Endothelial cell of umbilical vein (primary cell): ENCODE measurements around the gene GLTP. TPM values are rescaled to one million over a fixed set of nuclear protein-coding genes. Genes with fewer than 3 reads are reported as not detected.
A peak's percentile ranks its signal among the peaks of the same experiment; 100 is the strongest.

ENCODE experiments used
- BruUV-seq: library from RNA; stranded (reverse); fragments of 400-500 nt; replicated peaks from 2 replicates; lab custom pipeline; 2021; lab: Mats Ljungman, UMichigan
- CTCF ChIA-PET: fragments of 300-600, 350-600 bp; sonication (Branson Sonifier 250); formaldehyde crosslinking; loops from one replicate; lab custom pipeline; 2021; ENCODE audit warnings: antibody characterized with exemption, inconsistent platforms; lab: Charles Lee
- POLR2A ChIA-PET: fragments of 300-600, 350-600 bp; sonication (Branson Sonifier 250); formaldehyde crosslinking; loops from one replicate; lab custom pipeline; 2021; ENCODE audit warnings: antibody characterized with exemption, inconsistent platforms; lab: Charles Lee
- DNase-seq: peaks from one replicate; pipeline ENCODE4 v3.0.0-alpha.2; 2011; ENCODE audit warnings: low read depth, low spot score
- FAIRE-seq: peaks from 2 replicates; lab custom pipeline; 2011; peaks lifted over from hg19 to GRCh38; lab: Jason Lieb, UNC
- H2AFZ ChIP-seq: 2 replicates; pipeline ENCODE4 v1.6.0; 2012; ENCODE audit warnings: low read depth, low read length, control low read depth, inconsistent platforms
- H3K27ac ChIP-seq: 2 replicates; pipeline ENCODE4 v1.5.1; 2011; ENCODE audit warnings: low read depth, mild to moderate bottlenecking, control low read depth, low read length, moderate library complexity; ENCODE audit not compliant: insufficient read depth
- H3K27me3 ChIP-seq, 2 experiments: 2 replicates each; pipeline versions ENCODE4 v1.6.0 to v1.6.1; 2011; ENCODE audit warnings: low read length in 2 of 2, mixed read lengths in 1 of 2; ENCODE audit not compliant: control insufficient read depth in 2 of 2, insufficient read depth in 2 of 2
- H3K36me3 ChIP-seq, 2 experiments: 2 replicates in 1 of 2; 3 replicates in 1 of 2; pipeline ENCODE4 v1.5.1; 2011; ENCODE audit warnings: low read length in 2 of 2, mild to moderate bottlenecking in 1 of 2, moderate library complexity in 1 of 2; ENCODE audit not compliant: control insufficient read depth in 2 of 2, insufficient read depth in 2 of 2; ENCODE audit errors: extremely low read depth in 1 of 2
- H3K4me1 ChIP-seq: 3 replicates; pipeline ENCODE4 v1.5.1; 2011; ENCODE audit warnings: mild to moderate bottlenecking, low read length; ENCODE audit not compliant: control insufficient read depth, insufficient read depth; ENCODE audit errors: extremely low read depth
- H3K4me2 ChIP-seq: 2 replicates; pipeline ENCODE4 v1.6.1; 2011; ENCODE audit warnings: low read length, control low read depth, mixed read lengths; ENCODE audit not compliant: insufficient read depth
- H3K4me3 ChIP-seq, 3 experiments: fragments of 200-600 bp in 1 of 3; sonication (generic), shearing (Covaris generic) in 1 of 3; replicated peaks in 1 of 3; 2 replicates each; pipeline ENCODE4 v1.5.1; 2011 to 2016; ENCODE audit warnings: control low read depth in 3 of 3, low read length in 3 of 3, mild to moderate bottlenecking in 2 of 3, inconsistent platforms in 1 of 3, low read depth in 1 of 3, moderate library complexity in 1 of 3; ENCODE audit not compliant: insufficient read depth in 1 of 3
- H3K79me2 ChIP-seq: 2 replicates; pipeline ENCODE4 v1.6.0; 2012; ENCODE audit warnings: low read length, inconsistent platforms; ENCODE audit not compliant: control insufficient read depth, insufficient read depth
- H3K9ac ChIP-seq: replicated peaks from 2 replicates; pipeline ENCODE3; 2011; ENCODE audit warnings: low read length, control low read depth; ENCODE audit not compliant: insufficient read depth; ENCODE audit errors: extremely low read depth
- H3K9me1 ChIP-seq: replicated peaks from 3 replicates; pipeline ENCODE4 v1.6.0; 2011; ENCODE audit warnings: mild to moderate bottlenecking, low read length; ENCODE audit not compliant: control insufficient read depth, insufficient read depth; ENCODE audit errors: extremely low read depth
- H3K9me3 ChIP-seq: replicated peaks from 2 replicates; pipeline ENCODE4 v1.5.1; 2012; ENCODE audit warnings: low read length, inconsistent platforms; ENCODE audit not compliant: control insufficient read depth, insufficient read depth
- H4K20me1 ChIP-seq: replicated peaks from 2 replicates; pipeline ENCODE3; 2011; ENCODE audit warnings: mild to moderate bottlenecking, low read length; ENCODE audit not compliant: control insufficient read depth, insufficient read depth; ENCODE audit errors: extremely low read depth
- EZH2 ChIP-seq: IDR thresholded peaks from 2 replicates; pipeline ENCODE4 v1.6.1; 2012; ENCODE audit warnings: borderline replicate concordance, low read depth, mild to moderate bottlenecking, moderate library complexity, low read length, inconsistent platforms; ENCODE audit not compliant: severe bottlenecking
- FOS ChIP-seq: IDR thresholded peaks from 2 replicates; pipeline ENCODE4 v1.6.1; 2011; ENCODE audit warnings: mild to moderate bottlenecking, low read length, moderate library complexity, borderline replicate concordance; ENCODE audit not compliant: insufficient read depth
- GATA2 ChIP-seq: IDR thresholded peaks from 2 replicates; pipeline ENCODE4 v1.7.0; 2011; ENCODE audit warnings: low read depth, mild to moderate bottlenecking, moderate library complexity, mixed read lengths, low read length; ENCODE audit not compliant: insufficient read length, insufficient read depth
- JUN ChIP-seq: IDR thresholded peaks from 2 replicates; pipeline ENCODE4 v1.6.1; 2011; ENCODE audit warnings: borderline replicate concordance, low read depth; ENCODE audit not compliant: insufficient read length, insufficient read depth
- MYC ChIP-seq: IDR thresholded peaks from one replicate; pipeline ENCODE4 v1.6.1; 2011; ENCODE audit warnings: mild to moderate bottlenecking, low read depth, low read length
- POLR2A ChIP-seq: IDR thresholded peaks from 2 replicates; pipeline ENCODE4 v1.6.1; 2012; ENCODE audit warnings: low read depth, mild to moderate bottlenecking, control low read depth, low read length
- POLR2AphosphoS5 ChIP-seq: IDR thresholded peaks from 2 replicates; pipeline ENCODE4 v1.6.1; 2012; ENCODE audit warnings: low read depth, mild to moderate bottlenecking, control low read depth, low read length, moderate library complexity; ENCODE audit not compliant: insufficient read depth
- dilution Hi-C: fragments of 300-500 bp; cut with MboI; formaldehyde crosslinking; loops from one replicate; pipeline ENCODE4 v1.15.0; 2019; ENCODE audit warnings: low sequenced_read_pairs; ENCODE audit not compliant: extremely low pct_ligation_motif_present
- intact Hi-C: fragments of 100-400 bp; cut with micrococcal nuclease; formaldehyde crosslinking; loops from one replicate; pipeline ENCODE4 v1.10.0; 2022
- polyA plus RNA-seq, 4 experiments: library from polyadenylated mRNA; depleted of rRNA in 3 of 4; stranded (reverse) in 3 of 4; unstranded in 1 of 4; fragments of >200 nt; gene quantifications; 2 replicates each; pipeline versions ENCODE4 v1.2.1 to v1.2.3, GENCODE V29; 2011 to 2012; ENCODE audit warnings: missing spikeins in 1 of 4
- total RNA-seq: library from RNA; stranded (reverse); gene quantifications from 2 replicates; pipeline ENCODE4 v1.2.3, GENCODE V29; 2021
- TF ChIP-seq, protein P1 (sequence below), 2 donors: IDR thresholded peaks; 1 replicate in 1 of 2; 2 replicates in 1 of 2; pipeline ENCODE4 v1.5.1; 2011; ENCODE audit warnings: low read length in 2 of 2, mild to moderate bottlenecking in 2 of 2, moderate library complexity in 2 of 2, control low read depth in 1 of 2, inconsistent platforms in 1 of 2, low read depth in 1 of 2; ENCODE audit not compliant: insufficient read depth in 1 of 2; ENCODE audit errors: extremely low read depth in 1 of 2
- TF ChIP-seq, protein P2 (sequence below): IDR thresholded peaks from 2 replicates; pipeline ENCODE4 v1.6.1; 2011; ENCODE audit not compliant: insufficient read depth, insufficient read length

GLTP gene
- total and polyA plus RNA-seq, 2 donors (not counting 3 experiments of a cell fraction or from before 2014, with no cell fraction given): 21.5 to 46.6 TPM

DNA sequence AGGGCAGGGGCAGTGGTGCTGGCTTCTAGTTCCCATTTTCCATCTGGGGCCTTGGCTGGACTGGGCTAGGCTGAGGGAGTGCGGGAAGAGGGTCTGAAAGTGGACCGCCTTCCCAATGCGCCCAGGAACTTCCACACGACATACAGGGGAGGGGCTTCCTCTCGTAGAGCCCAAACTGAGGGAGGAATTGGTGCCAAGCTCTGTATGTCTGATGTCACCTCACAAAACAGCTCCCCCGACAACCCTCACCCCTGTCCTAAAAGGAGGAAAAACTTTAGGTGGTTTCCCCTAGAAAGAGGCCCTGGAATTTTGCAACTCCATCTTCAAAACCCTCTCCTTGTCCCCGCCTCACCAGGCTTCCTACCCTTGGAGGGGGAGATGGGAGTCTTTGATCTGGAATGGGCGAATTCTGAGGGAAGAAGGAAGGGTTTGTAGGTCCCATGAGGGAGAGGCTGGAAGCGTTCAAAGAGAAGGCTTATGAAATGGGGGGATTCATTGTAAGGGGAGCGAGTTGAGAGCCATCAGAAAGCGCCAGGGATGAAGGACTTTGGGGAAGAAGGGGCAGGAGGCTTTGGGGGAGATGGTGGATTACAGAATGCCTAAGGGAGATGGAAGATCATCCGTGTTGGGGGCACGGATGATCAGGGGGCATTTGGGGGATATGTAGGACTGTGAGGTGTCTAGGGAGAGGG, 844 bp downstream of the GLTP start:
- POLR2A ChIA-PET: no interaction called here

GRCh38 chr12:109878749-109879148, 1.6 kb downstream of the GLTP start:
- peaks cover 17% of the 10 kb centered on the region for H3K4me1 ChIP-seq
- no peaks in the 10 kb centered on the region for H3K9me1 ChIP-seq
- no peak overlapping the region for H2AFZ ChIP-seq
- no peaks in the 10 kb centered on the region for H3K27me3 ChIP-seq
- no peaks in the 10 kb centered on the region for H4K20me1 ChIP-seq
- FAIRE-seq: no peak
- no peaks in the 10 kb centered on the region for H3K36me3 ChIP-seq
- dilution Hi-C loops (no loop called here), intact Hi-C loops (no loop called here)
- no peaks in the 10 kb centered on the region for H3K9me3 ChIP-seq
- no TSS peak for BruUV-seq
- TF ChIP-seq MYC: no peak
- TF ChIP-seq GATA2: no peak
- TF ChIP-seq, protein P1, sequence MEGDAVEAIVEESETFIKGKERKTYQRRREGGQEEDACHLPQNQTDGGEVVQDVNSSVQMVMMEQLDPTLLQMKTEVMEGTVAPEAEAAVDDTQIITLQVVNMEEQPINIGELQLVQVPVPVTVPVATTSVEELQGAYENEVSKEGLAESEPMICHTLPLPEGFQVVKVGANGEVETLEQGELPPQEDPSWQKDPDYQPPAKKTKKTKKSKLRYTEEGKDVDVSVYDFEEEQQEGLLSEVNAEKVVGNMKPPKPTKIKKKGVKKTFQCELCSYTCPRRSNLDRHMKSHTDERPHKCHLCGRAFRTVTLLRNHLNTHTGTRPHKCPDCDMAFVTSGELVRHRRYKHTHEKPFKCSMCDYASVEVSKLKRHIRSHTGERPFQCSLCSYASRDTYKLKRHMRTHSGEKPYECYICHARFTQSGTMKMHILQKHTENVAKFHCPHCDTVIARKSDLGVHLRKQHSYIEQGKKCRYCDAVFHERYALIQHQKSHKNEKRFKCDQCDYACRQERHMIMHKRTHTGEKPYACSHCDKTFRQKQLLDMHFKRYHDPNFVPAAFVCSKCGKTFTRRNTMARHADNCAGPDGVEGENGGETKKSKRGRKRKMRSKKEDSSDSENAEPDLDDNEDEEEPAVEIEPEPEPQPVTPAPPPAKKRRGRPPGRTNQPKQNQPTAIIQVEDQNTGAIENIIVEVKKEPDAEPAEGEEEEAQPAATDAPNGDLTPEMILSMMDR (IDR thresholded peaks at IDR 0.05; ENCODE audit: extremely low read depth in 1 of 2, insufficient read depth in 1 of 2, low read depth in 1 of 2, low read length in 2 of 2): no peak
- no peak for TF ChIP-seq JUN
- no peak for TF ChIP-seq EZH2
- TF ChIP-seq POLR2A: no peak
- no peak for TF ChIP-seq FOS
- no peak for TF ChIP-seq POLR2AphosphoS5
- TF ChIP-seq, protein P2, sequence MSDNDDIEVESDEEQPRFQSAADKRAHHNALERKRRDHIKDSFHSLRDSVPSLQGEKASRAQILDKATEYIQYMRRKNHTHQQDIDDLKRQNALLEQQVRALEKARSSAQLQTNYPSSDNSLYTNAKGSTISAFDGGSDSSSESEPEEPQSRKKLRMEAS: no peak
- no peak overlapping the region for H3K27ac ChIP-seq
- ChIA-PET POLR2A (no interaction called here), CTCF (interaction anchor here (1.0 to 3.8 kb wide), 2 partner anchors 25 to 73 kb away, joined by 3 to 27 read pairs; no protein-coding TSS in a partner anchor)
- peaks cover 30% of the 10 kb centered on the region for H3K79me2 ChIP-seq
- H3K9ac ChIP-seq: no peak overlapping the region
- H3K4me2 ChIP-seq: peak overlapping the region; percentile 47
- peak overlapping the region in 2 of 3 experiments; percentile 61 to 76 for H3K4me3 ChIP-seq
- no peak for DNase-seq

More for the DNA sequence above, 844 bp downstream of the GLTP start:
- H3K9me3 ChIP-seq: no peaks in the 10 kb centered on the region
- H3K79me2 ChIP-seq: peaks cover 27% of the 10 kb centered on the region
- DNase-seq (peak; percentile 33), FAIRE-seq (peak; percentile 58)
- no peaks in the 10 kb centered on the region for H3K9me1 ChIP-seq
- intact Hi-C loops: loop anchor here (1.0 to 2.0 kb wide), 5 partner anchors 9 to 361 kb away; partner anchors contain the start of gene TCHP
- no peaks in the 10 kb centered on the region for H4K20me1 ChIP-seq
- BruUV-seq: TSS peak; percentile 39
- no peaks in the 10 kb centered on the region for H3K36me3 ChIP-seq
- peak overlapping the region; percentile 69 for H3K9ac ChIP-seq
- TF ChIP-seq JUN (no peak), MYC (no peak), GATA2 (no peak), POLR2AphosphoS5 (no peak), POLR2A (no peak), EZH2 (no peak)
- TF ChIP-seq, protein P2: no peak
- peak overlapping the region; percentile 71 for H2AFZ ChIP-seq
- H3K27ac ChIP-seq: peak overlapping the region; percentile 40
- CTCF ChIA-PET: interaction anchor here (1.0 to 3.8 kb wide), 2 partner anchors 26 to 74 kb away, joined by 3 to 27 read pairs; no protein-coding TSS in a partner anchor
- H3K27me3 ChIP-seq: no peaks in the 10 kb centered on the region
- H3K4me2 ChIP-seq: peak overlapping the region; percentile 47
- peaks cover 17% of the 10 kb centered on the region for H3K4me1 ChIP-seq
- peak overlapping the region; percentile 50 to 76 (median 61) for H3K4me3 ChIP-seq
- dilution Hi-C loops: no loop called here
